ENCODE results near the gene HBD. TPM values are rescaled to one million over a fixed set of nuclear protein-coding genes. Genes with fewer than 3 reads are reported as not detected.

HBD gene
- 1 to 10 TPM in 2 of 4 donors, not detected in 2; 1.1 to 3.2 TPM for total RNA-seq

GRCh38 chr11:5234381-5234834 lies at the start of gene HBD:
Gene HBD (minus strand): TSS chr11:5234483. CDS start chr11:5234433, 50 bp downstream.
- ATAC-seq (ENCODE audit: low FRiP score): no peak
- DNase-seq (ENCODE audit: low spot score): no peak
- TF ChIP-seq CTCF (IDR thresholded peaks at IDR 0.05): no peak

GRCh38 chr11:5283882-5284281 lies 49.6 kb upstream of the HBD start:
- TF ChIP-seq CTCF (IDR thresholded peaks at IDR 0.05): no peak
- ATAC-seq (ENCODE audit: low FRiP score) (no peak), DNase-seq (ENCODE audit: low spot score) (no peak)

- no peak for TF ChIP-seq CTCF (IDR thresholded peaks at IDR 0.05)
- ATAC-seq (ENCODE audit: low FRiP score) (no peak), DNase-seq (ENCODE audit: low spot score) (no peak)
These were observed 48.8 kb upstream of the HBD start for GRCh38 chr11:5283086-5283485.

GRCh38 chr11:5282628-5283027 lies 48.3 kb upstream of the HBD start:
- DNase-seq (ENCODE audit: low spot score) (no peak), ATAC-seq (ENCODE audit: low FRiP score) (no peak)

GRCh38 chr11:5281596-5281995 lies 47.3 kb upstream of the HBD start:
- no peak for DNase-seq (ENCODE audit: low spot score)
- no peak for TF ChIP-seq CTCF (IDR thresholded peaks at IDR 0.05)
- ATAC-seq (ENCODE audit: low FRiP score): no peak

More at GRCh38 chr11:5282628-5283027, 48.3 kb upstream of the HBD start:
- no peak for TF ChIP-seq CTCF (IDR thresholded peaks at IDR 0.05)

- no peak for TF ChIP-seq CTCF (IDR thresholded peaks at IDR 0.05)
- peak; percentile 37 for DNase-seq (ENCODE audit: low spot score)
- ATAC-seq (ENCODE audit: low FRiP score): peak; percentile 86
These were observed 46.4 kb upstream of the HBD start for GRCh38 chr11:5280582-5281102.

- ATAC-seq (ENCODE audit: low FRiP score): no peak
- no peak for DNase-seq (ENCODE audit: low spot score)
- TF ChIP-seq CTCF (IDR thresholded peaks at IDR 0.05): no peak
These were observed 45.3 kb upstream of the HBD start for GRCh38 chr11:5279471-5280090.
